Fibroblast of lung (primary cell): ENCODE measurements around the gene NUDC. TPM values are rescaled to one million over a fixed set of nuclear protein-coding genes. Genes with fewer than 3 reads are reported as not detected.

ENCODE experiments used
- DNase-seq, 2 donors: peaks; one replicate each; pipeline versions ENCODE4 v3.0.0 to v3.0.0-alpha.2; 2010; ENCODE audit warnings: low read depth in 2 of 2
- H2AFZ ChIP-seq: 2 replicates; pipeline ENCODE4 v1.5.1; 2012; ENCODE audit warnings: low read length, control low read depth, inconsistent platforms
- H3K27ac ChIP-seq: 2 replicates; pipeline ENCODE4 v1.5.1; 2011; ENCODE audit warnings: low read length, control low read depth; ENCODE audit not compliant: insufficient read depth
- H3K27me3 ChIP-seq: 2 replicates; pipeline ENCODE4 v1.5.1; 2011; ENCODE audit warnings: mild to moderate bottlenecking, low read length; ENCODE audit not compliant: control insufficient read depth, insufficient read depth
- H3K36me3 ChIP-seq: 2 replicates; pipeline ENCODE4 v1.5.1; 2011; ENCODE audit warnings: low read length; ENCODE audit not compliant: control insufficient read depth, insufficient read depth
- H3K4me1 ChIP-seq: 2 replicates; pipeline ENCODE4 v1.5.1; 2011; ENCODE audit warnings: low read length; ENCODE audit not compliant: control insufficient read depth, insufficient read depth; ENCODE audit errors: extremely low read depth
- H3K4me2 ChIP-seq: 2 replicates; pipeline ENCODE4 v1.5.1; 2011; ENCODE audit warnings: low read length, control low read depth; ENCODE audit not compliant: insufficient read depth; ENCODE audit errors: extremely low read depth
- H3K4me3 ChIP-seq, 4 experiments: fragments of 200-600 bp in 1 of 4; sonication (generic) in 1 of 4; replicated peaks in 1 of 4; 2 replicates each; pipeline ENCODE4 v1.5.1; 2011 to 2016; ENCODE audit warnings: low read length in 4 of 4, low read depth in 3 of 4, mild to moderate bottlenecking in 3 of 4, control low read depth in 2 of 4, inconsistent platforms in 1 of 4, mixed read lengths in 1 of 4; ENCODE audit not compliant: insufficient read depth in 1 of 4; ENCODE audit errors: control extremely low read depth in 1 of 4
- H3K79me2 ChIP-seq: 2 replicates; pipeline ENCODE4 v1.5.1; 2012; ENCODE audit warnings: mild to moderate bottlenecking, low read length, inconsistent platforms; ENCODE audit not compliant: control insufficient read depth, insufficient read depth
- H3K9ac ChIP-seq: 2 replicates; pipeline ENCODE4 v1.5.1; 2011; ENCODE audit warnings: mild to moderate bottlenecking, low read length, control low read depth; ENCODE audit not compliant: insufficient read depth
- H3K9me3 ChIP-seq: 2 replicates; pipeline ENCODE4 v1.5.1; 2012; ENCODE audit warnings: low read depth, low read length; ENCODE audit not compliant: control insufficient read depth, insufficient read depth
- H4K20me1 ChIP-seq: 2 replicates; pipeline ENCODE4 v1.5.1; 2011; ENCODE audit warnings: low read length; ENCODE audit not compliant: control insufficient read depth, insufficient read depth; ENCODE audit errors: extremely low read depth
- CTCF ChIP-seq, 2 donors: IDR thresholded peaks in 1 of 2; conservative IDR thresholded peaks in 1 of 2; 1 replicate in 1 of 2; 2 replicates in 1 of 2; pipeline ENCODE4 v1.5.1; 2011 to 2012; ENCODE audit warnings: low read length in 2 of 2, control low read depth in 1 of 2, inconsistent platforms in 1 of 2, low read depth in 1 of 2, mild to moderate bottlenecking in 1 of 2
- EZH2 ChIP-seq: IDR thresholded peaks from 2 replicates; pipeline ENCODE4 v1.5.1; 2012; ENCODE audit warnings: low read length, control low read depth, mild to moderate bottlenecking; ENCODE audit errors: missing control alignments
- polyA plus RNA-seq, 2 donors: library from polyadenylated mRNA; depleted of rRNA in 1 of 2; stranded (reverse) in 1 of 2; unstranded in 1 of 2; fragments of >200 nt; gene quantifications; 2 replicates each; pipeline ENCODE4 v1.2.1, GENCODE V29; 2011 to 2012; ENCODE audit warnings: missing spikeins in 1 of 2
- total RNA-seq: library from RNA; depleted of rRNA; stranded (reverse); fragments of >200 nt; gene quantifications from 2 replicates; pipeline ENCODE4 v1.2.1, GENCODE V29; 2014

Gene NUDC
- total and polyA plus RNA-seq, 2 donors (not counting 1 experiment from before 2014, with no cell fraction given), result 21.5 to 41.5 TPM

- DNase-seq, result no peak
- H3K9me3 ChIP-seq, result no peaks in the 10 kb centered on the region
- H3K4me3 ChIP-seq, result peak overlapping the region; percentile 89 to 99 (median 94)
- H2AFZ ChIP-seq, result peak overlapping the region; percentile 77
- H3K36me3 ChIP-seq, result peaks cover 2% of the 10 kb centered on the region
- peak overlapping the region; percentile 60 for H3K4me2 ChIP-seq
- peaks cover 20% of the 10 kb centered on the region for H3K79me2 ChIP-seq
- H3K4me1 ChIP-seq, result peaks cover 6% of the 10 kb centered on the region
- H3K9ac ChIP-seq, result peak overlapping the region; percentile 88
- peak overlapping the region; percentile 84 for H3K27ac ChIP-seq
- H3K27me3 ChIP-seq, result no peaks in the 10 kb centered on the region
- no peaks in the 10 kb centered on the region for H4K20me1 ChIP-seq
- TF ChIP-seq CTCF (conservative IDR thresholded peaks at IDR 0.05 in 1 of 2, IDR thresholded peaks at IDR 0.05 in 1 of 2; ENCODE audit: low read depth in 1 of 2, low read length in 2 of 2), result no peak
- TF ChIP-seq EZH2, result no peak
These were observed 20.6 kb upstream of the NUDC start for GRCh38 chr1:26900815-26901511.

GRCh38 chr1:26907071-26907917 is 14.2 kb upstream of the NUDC start:
- Histone ChIP-seq H3K27me3 (peaks cover 3% of the 10 kb centered on the region), H3K4me1 (no peaks in the 10 kb centered on the region), H3K4me2 (no peak overlapping the region), H2AFZ (no peak overlapping the region), H3K9ac (no peak overlapping the region), H3K27ac (no peak overlapping the region), H3K36me3 (no peaks in the 10 kb centered on the region), H3K79me2 (no peaks in the 10 kb centered on the region), H4K20me1 (no peaks in the 10 kb centered on the region), H3K4me3 (no peak overlapping the region), H3K9me3 (no peaks in the 10 kb centered on the region)
- DNase-seq, result peak; percentile 64 to 95
- no peak for TF ChIP-seq CTCF (conservative IDR thresholded peaks at IDR 0.05 in 1 of 2, IDR thresholded peaks at IDR 0.05 in 1 of 2; ENCODE audit: low read depth in 1 of 2, low read length in 2 of 2)
- TF ChIP-seq EZH2, result no peak

GRCh38 chr1:26909951-26910342 is 11.6 kb upstream of the NUDC start:
- no peaks in the 10 kb centered on the region for H3K36me3 ChIP-seq
- no peak overlapping the region for H3K9ac ChIP-seq
- no peaks in the 10 kb centered on the region for H3K4me1 ChIP-seq
- no peak overlapping the region for H3K27ac ChIP-seq
- no peak for DNase-seq
- no peak overlapping the region for H2AFZ ChIP-seq
- no peaks in the 10 kb centered on the region for H3K9me3 ChIP-seq
- H4K20me1 ChIP-seq, result no peaks in the 10 kb centered on the region
- no peak overlapping the region for H3K4me3 ChIP-seq
- H3K79me2 ChIP-seq, result no peaks in the 10 kb centered on the region
- no peak overlapping the region for H3K4me2 ChIP-seq
- H3K27me3 ChIP-seq, result peaks cover 5% of the 10 kb centered on the region
- TF ChIP-seq EZH2 (no peak), CTCF (conservative IDR thresholded peaks at IDR 0.05 in 1 of 2, IDR thresholded peaks at IDR 0.05 in 1 of 2; ENCODE audit: low read depth in 1 of 2, low read length in 2 of 2) (no peak)
